NCI-H82 treated with DMSO at 0.1 percent for 48 hours (cell line): ENCODE results near the gene CASZ1.

ENCODE experiments used
- DNase-seq: peaks from one replicate; lab custom pipeline; 2025; ENCODE audit not compliant: unreplicated experiment; lab: John Stamatoyannopoulos, UW

Gene CASZ1

GRCh38 chr1:10659646-10660540 is 136.6 kb downstream of the CASZ1 start:
- no peak for DNase-seq

- DNase-seq, result no peak
Observed at GRCh38 chr1:10659218-10659617, 137.2 kb downstream of the CASZ1 start.

GRCh38 chr1:10658396-10659066 is 137.9 kb downstream of the CASZ1 start:
- DNase-seq, result no peak

GRCh38 chr1:10657088-10657847 is 139.2 kb downstream of the CASZ1 start:
- no peak for DNase-seq

GRCh38 chr1:10656431-10656830 is 140.0 kb downstream of the CASZ1 start:
- DNase-seq, result no peak

- DNase-seq, result no peak
Observed at GRCh38 chr1:10655002-10655401, 141.4 kb downstream of the CASZ1 start.

GRCh38 chr1:10653370-10654125 is 142.9 kb downstream of the CASZ1 start:
- no peak for DNase-seq

GRCh38 chr1:10652626-10653025 is 143.8 kb downstream of the CASZ1 start:
- DNase-seq, result no peak

GRCh38 chr1:10651793-10652192 is 144.7 kb downstream of the CASZ1 start:
- DNase-seq, result no peak

GRCh38 chr1:10651389-10651766 is 145.1 kb downstream of the CASZ1 start:
- no peak for DNase-seq

GRCh38 chr1:10650556-10651388 is 145.7 kb downstream of the CASZ1 start:
- no peak for DNase-seq

GRCh38 chr1:10649517-10650201 is 146.8 kb downstream of the CASZ1 start:
- DNase-seq, result no peak

- no peak for DNase-seq
Observed at GRCh38 chr1:10648689-10649516, 147.5 kb downstream of the CASZ1 start.

- DNase-seq, result no peak
Observed at GRCh38 chr1:10647414-10648170, 148.9 kb downstream of the CASZ1 start.

- DNase-seq, result no peak
Observed at GRCh38 chr1:10646347-10646861, 150.0 kb downstream of the CASZ1 start.

- no peak for DNase-seq
Observed at GRCh38 chr1:10644307-10645128, 151.9 kb downstream of the CASZ1 start.
